H1 (cell line): ENCODE measurements around the gene MREG. TPM values are rescaled to one million over a fixed set of nuclear protein-coding genes. Genes with fewer than 3 reads are reported as not detected.

Experiments
- CTCF ChIA-PET: fragments of 300-600 bp; sonication (Branson Sonifier 250); formaldehyde crosslinking; loops from one replicate; lab custom pipeline; 2021; ENCODE audit not compliant: partially characterized antibody; lab: Charles Lee
- POLR2A ChIA-PET: fragments of 300-600 bp; sonication (Branson Sonifier 250); formaldehyde crosslinking; loops from one replicate; lab custom pipeline; 2021; ENCODE audit warnings: inconsistent platforms; ENCODE audit not compliant: partially characterized antibody; lab: Charles Lee
- DNase-seq, 2 experiments: peaks; one replicate each; pipeline versions ENCODE4 v3.0.0 to v3.0.0-alpha.2; 2010 to 2022; ENCODE audit warnings: low spot score in 2 of 2, low read depth in 1 of 2, mixed read lengths in 1 of 2
- FAIRE-seq: peaks from 2 replicates; lab custom pipeline; 2011; peaks lifted over from hg19 to GRCh38; lab: Jason Lieb, UNC
- H2AFZ ChIP-seq: 2 replicates; pipeline ENCODE4 v1.8.1; 2012; ENCODE audit warnings: low read length, inconsistent platforms
- H2AK5ac ChIP-seq: 2 replicates; pipeline ENCODE4 v1.6.1; 2013; ENCODE audit warnings: low read depth, low read length
- H2BK120ac ChIP-seq: replicated peaks from 2 replicates; pipeline ENCODE3; 2013; ENCODE audit warnings: low read depth, low read length, inconsistent platforms
- H2BK12ac ChIP-seq: 2 replicates; pipeline ENCODE4 v1.6.1; 2013; ENCODE audit warnings: low read depth, low read length
- H2BK15ac ChIP-seq: 2 replicates; pipeline ENCODE4 v1.6.1; 2013; ENCODE audit warnings: low read length
- H2BK20ac ChIP-seq: 2 replicates; pipeline ENCODE4 v1.6.1; 2013; ENCODE audit warnings: low read length
- H2BK5ac ChIP-seq: 2 replicates; pipeline ENCODE4 v1.6.1; 2013; ENCODE audit warnings: low read depth, low read length
- H3K14ac ChIP-seq: 2 replicates; pipeline ENCODE4 v1.6.1; 2013; ENCODE audit warnings: inconsistent platforms; ENCODE audit not compliant: insufficient read length
- H3K18ac ChIP-seq: 2 replicates; pipeline ENCODE4 v1.6.1; 2013; ENCODE audit warnings: low read length; ENCODE audit errors: extremely low read depth
- H3K23ac ChIP-seq: 2 replicates; pipeline ENCODE4 v1.6.1; 2013; ENCODE audit warnings: inconsistent platforms; ENCODE audit not compliant: insufficient read length
- H3K23me2 ChIP-seq: 2 replicates; pipeline ENCODE4 v1.6.1; 2013; ENCODE audit warnings: low read depth, low read length
- H3K27ac ChIP-seq: 2 replicates; pipeline ENCODE4 v1.6.1; 2011; ENCODE audit warnings: low read depth, low read length, inconsistent platforms
- H3K27me3 ChIP-seq, 4 experiments: replicated peaks in 1 of 4; 1 replicate in 1 of 4; 2 replicates in 3 of 4; pipeline versions ENCODE4 v1.6.1 to v1.8.1; 2011 to 2013; ENCODE audit warnings: low read length in 3 of 4, mild to moderate bottlenecking in 3 of 4, inconsistent platforms in 2 of 4, mixed read lengths in 2 of 4, moderate library complexity in 1 of 4; ENCODE audit not compliant: control insufficient read depth in 3 of 4, insufficient read depth in 3 of 4; ENCODE audit errors: extremely low read depth in 1 of 4
- H3K36me3 ChIP-seq, 4 experiments: 2 replicates each; pipeline versions ENCODE4 v1.6.1 to v1.8.1; 2011 to 2013; ENCODE audit warnings: mild to moderate bottlenecking in 4 of 4, low read length in 3 of 4, moderate library complexity in 2 of 4, control low read depth in 1 of 4, inconsistent platforms in 1 of 4; ENCODE audit not compliant: insufficient read depth in 4 of 4, control insufficient read depth in 2 of 4
- H3K4ac ChIP-seq: replicated peaks from 2 replicates; pipeline ENCODE3; 2013; ENCODE audit warnings: low read length, low read depth, mixed read lengths, inconsistent platforms; ENCODE audit not compliant: insufficient read length
- H3K4me1 ChIP-seq, 4 experiments: replicated peaks in 1 of 4; 1 replicate in 1 of 4; 2 replicates in 3 of 4; pipeline versions ENCODE4 v1.6.1 to v1.8.1; 2011 to 2013; ENCODE audit warnings: low read length in 3 of 4, inconsistent platforms in 2 of 4, mixed read lengths in 1 of 4; ENCODE audit not compliant: insufficient read depth in 4 of 4, control insufficient read depth in 3 of 4
- H3K4me2 ChIP-seq, 2 experiments: 2 replicates each; pipeline versions ENCODE4 v1.6.1 to v1.8.1; 2011 to 2013; ENCODE audit warnings: low read depth in 2 of 2, low read length in 2 of 2, control low read depth in 1 of 2, inconsistent platforms in 1 of 2, mild to moderate bottlenecking in 1 of 2; ENCODE audit not compliant: insufficient read depth in 1 of 2
- H3K4me3 ChIP-seq, 4 experiments: fragments of 200-600, 300-600 bp in 1 of 4; sonication (generic), shearing (Covaris generic), sonication (Bioruptor Twin) in 1 of 4; 2 replicates each; pipeline versions ENCODE4 v1.5.1 to v1.8.1; 2011 to 2016; ENCODE audit warnings: low read length in 4 of 4, low read depth in 3 of 4, control low read depth in 2 of 4, inconsistent platforms in 2 of 4, mild to moderate bottlenecking in 2 of 4, mixed read lengths in 1 of 4, moderate library complexity in 1 of 4; ENCODE audit not compliant: insufficient read depth in 2 of 4; ENCODE audit errors: extremely low read depth in 1 of 4
- H3K56ac ChIP-seq: replicated peaks from 2 replicates; pipeline ENCODE3; 2013; ENCODE audit warnings: low read depth, mild to moderate bottlenecking, mixed read lengths, low read length, inconsistent platforms; ENCODE audit not compliant: insufficient read length
- H3K79me1 ChIP-seq: 2 replicates; pipeline ENCODE4 v1.6.1; 2013; ENCODE audit warnings: low read depth, low read length, control low read depth
- H3K79me2 ChIP-seq, 2 experiments: 2 replicates each; pipeline versions ENCODE4 v1.6.1 to v1.8.1; 2012 to 2013; ENCODE audit warnings: low read length in 2 of 2, mild to moderate bottlenecking in 2 of 2, inconsistent platforms in 1 of 2; ENCODE audit not compliant: insufficient read depth in 2 of 2, control insufficient read depth in 1 of 2
- H3K9ac ChIP-seq, 4 experiments: replicated peaks in 1 of 4; 1 replicate in 1 of 4; 2 replicates in 3 of 4; pipeline versions ENCODE4 v1.6.1 to v1.8.1; 2011 to 2013; ENCODE audit warnings: low read depth in 3 of 4, low read length in 3 of 4, control low read depth in 2 of 4, mild to moderate bottlenecking in 2 of 4, moderate library complexity in 2 of 4, inconsistent platforms in 1 of 4; ENCODE audit errors: extremely low read depth in 1 of 4
- H3K9me3 ChIP-seq, 2 experiments: 2 replicates each; pipeline versions ENCODE4 v1.6.1 to v1.8.1; 2012 to 2013; ENCODE audit warnings: mild to moderate bottlenecking in 2 of 2, moderate library complexity in 2 of 2, control low read depth in 1 of 2, inconsistent platforms in 1 of 2, low read depth in 1 of 2, low read length in 1 of 2, mixed read lengths in 1 of 2; ENCODE audit not compliant: insufficient read depth in 2 of 2
- H4K20me1 ChIP-seq, 2 experiments: replicated peaks in 1 of 2; 2 replicates each; pipeline versions ENCODE3 to v1.8.1; 2011 to 2013; ENCODE audit warnings: inconsistent platforms in 2 of 2, low read length in 2 of 2, mild to moderate bottlenecking in 1 of 2; ENCODE audit not compliant: insufficient read depth in 2 of 2, control insufficient read depth in 1 of 2
- H4K5ac ChIP-seq: 2 replicates; pipeline ENCODE4 v1.6.1; 2013; ENCODE audit warnings: low read length, low read depth, mixed read lengths, inconsistent platforms; ENCODE audit not compliant: insufficient read length
- H4K8ac ChIP-seq: 2 replicates; pipeline ENCODE4 v1.8.0; 2013; ENCODE audit warnings: mild to moderate bottlenecking, moderate library complexity, low read length, inconsistent platforms; ENCODE audit not compliant: insufficient read depth; ENCODE audit errors: extremely low read depth
- H4K91ac ChIP-seq: replicated peaks from 2 replicates; pipeline ENCODE3; 2013; ENCODE audit warnings: low read length, mixed read lengths, inconsistent platforms; ENCODE audit not compliant: insufficient read length
- ASH2L ChIP-seq: fragments of 200-600, 300-600 bp; sonication (generic); IDR thresholded peaks from one replicate; pipeline ENCODE4 v1.7.1; 2017; ENCODE audit warnings: low read length
- BACH1 ChIP-seq: IDR thresholded peaks from 2 replicates; pipeline ENCODE4 v1.6.1; 2012; ENCODE audit warnings: low read length, improper control_type of control experiment
- BRCA1 ChIP-seq: IDR thresholded peaks from 2 replicates; pipeline ENCODE4 v1.6.1; 2012; ENCODE audit warnings: low read depth, low read length, improper control_type of control experiment
- CHD2 ChIP-seq: IDR thresholded peaks from 2 replicates; pipeline ENCODE4 v1.6.1; 2012; ENCODE audit warnings: low read length, improper control_type of control experiment
- EGR1 ChIP-seq: IDR thresholded peaks from 2 replicates; pipeline ENCODE4 v1.6.1; 2011; ENCODE audit warnings: low read depth, low read length, borderline replicate concordance
- EP300 ChIP-seq, 2 experiments: IDR thresholded peaks; 1 replicate in 1 of 2; 2 replicates in 1 of 2; pipeline ENCODE4 v1.6.1; 2011 to 2012; ENCODE audit warnings: low read depth in 2 of 2, low read length in 2 of 2, mild to moderate bottlenecking in 2 of 2, borderline replicate concordance in 1 of 2, inconsistent platforms in 1 of 2, moderate library complexity in 1 of 2
- GTF2F1 ChIP-seq: IDR thresholded peaks from 2 replicates; pipeline ENCODE4 v1.6.1; 2012; ENCODE audit warnings: low read depth, low read length, improper control_type of control experiment, borderline replicate concordance
- KDM4A ChIP-seq: IDR thresholded peaks from one replicate; pipeline ENCODE4 v1.7.1; 2012; ENCODE audit warnings: low read depth, mild to moderate bottlenecking, moderate library complexity, low read length, inconsistent platforms; ENCODE audit not compliant: severe bottlenecking
- POLR2AphosphoS5 ChIP-seq: IDR thresholded peaks from 2 replicates; pipeline ENCODE4 v1.6.1; 2011; ENCODE audit warnings: low read depth, low read length
- RXRA ChIP-seq: IDR thresholded peaks from 2 replicates; pipeline ENCODE4 v1.6.1; 2011; ENCODE audit warnings: low read depth, mild to moderate bottlenecking, low read length, moderate library complexity; ENCODE audit not compliant: insufficient read depth
- SAP30 ChIP-seq: fragments of 300-600 bp; sonication (generic); IDR thresholded peaks from 2 replicates; pipeline ENCODE4 v1.7.1; 2012; ENCODE audit warnings: low read length, moderate library complexity, mild to moderate bottlenecking, inconsistent platforms; ENCODE audit not compliant: insufficient read depth, insufficient replicate concordance
- SIN3A ChIP-seq, 2 experiments: IDR thresholded peaks in 1 of 2; conservative IDR thresholded peaks in 1 of 2; 2 replicates each; pipeline ENCODE4 v1.6.1; 2011 to 2012; ENCODE audit warnings: low read length in 2 of 2, improper control_type of control experiment in 1 of 2, low read depth in 1 of 2, mild to moderate bottlenecking in 1 of 2
- SIRT6 ChIP-seq: IDR thresholded peaks from one replicate; pipeline ENCODE4 v1.7.1; 2012; ENCODE audit warnings: low read length, inconsistent platforms
- TAF1 ChIP-seq: IDR thresholded peaks from 2 replicates; pipeline ENCODE4 v1.6.1; 2011; ENCODE audit warnings: mild to moderate bottlenecking, low read depth, low read length
- WGBS, 2 experiments: shearing (Covaris generic) in 1 of 2; methylation state at CpG; one replicate each; pipeline versions ENCODE4 v1.1.6 to v1.1.7; 2013 to 2015; ENCODE audit warnings: low lambda C conversion rate in 2 of 2, mixed read lengths in 2 of 2, inconsistent platforms in 1 of 2, low coverage in 1 of 2, missing lambda C conversion rate in 1 of 2; ENCODE audit not compliant: insufficient replicate concordance in 2 of 2, insufficient coverage in 1 of 2, insufficient read length in 1 of 2; ENCODE audit errors: extremely low coverage in 1 of 2, missing lambda C conversion rate in 1 of 2; 5-methylcytosine and 5-hydroxymethylcytosine counted together
- polyA plus RNA-seq, 7 experiments: library from polyadenylated mRNA; depleted of rRNA in 3 of 7; stranded (reverse) in 5 of 7; unstranded in 2 of 7; fragments of >200 nt in 5 of 7; fragments of 200-250 nt in 2 of 7; gene quantifications; 1 replicate in 5 of 7; 2 replicates in 1 of 7; 4 replicates in 1 of 7; pipeline versions ENCODE4 v1.2.1 to v1.2.3, GENCODE V29; 2011 to 2013; ENCODE audit warnings: missing spikeins in 2 of 7, mixed read lengths in 2 of 7
- total RNA-seq: library from RNA; stranded (reverse); fragmentation: NEBNext Ultra II Directional; extraction: Animal tissue kit (Norgen Biotek cat#: 25700); gene quantifications from 2 replicates; pipeline ENCODE4 v1.2.1, GENCODE V29; 2021

The MREG gene
- total and polyA plus RNA-seq, 2 of the 8 experiments (the other 6 are each of a cell fraction or from before 2014, with no cell fraction given) = 7.5 to 31.9 TPM

DNA sequence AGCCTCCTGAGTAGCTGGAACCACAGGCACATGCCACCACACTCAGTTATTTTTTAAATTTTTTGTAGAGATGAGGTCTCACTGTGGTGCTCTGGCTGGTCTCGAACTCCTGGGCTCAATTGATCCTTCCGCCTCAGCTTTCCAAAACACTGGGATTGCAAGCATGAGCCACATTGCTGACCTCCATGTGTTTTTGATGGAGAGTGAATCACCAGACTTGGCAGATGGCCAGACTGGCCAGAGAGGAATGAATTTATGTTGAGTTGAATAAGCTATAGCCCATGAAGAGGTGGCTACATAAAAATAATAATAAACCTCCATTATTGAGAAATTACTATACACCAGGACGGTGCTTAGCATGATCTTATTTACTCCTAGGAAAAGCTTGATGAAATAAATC is 91.5 kb downstream of the MREG start:
- no peak overlapping the region for H3K23ac ChIP-seq
- TF ChIP-seq KDM4A = no peak
- TF ChIP-seq POLR2AphosphoS5 = no peak
- no peak for TF ChIP-seq EP300 (IDR thresholded peaks at IDR 0.05; ENCODE audit: borderline replicate concordance in 1 of 2, low read depth in 2 of 2, low read length in 2 of 2)
- no peak for TF ChIP-seq BRCA1
- no peak for TF ChIP-seq TAF1
- no peak for TF ChIP-seq BACH1
- TF ChIP-seq ASH2L = no peak
- TF ChIP-seq CHD2 = no peak
- no peak for TF ChIP-seq GTF2F1
- no peak for TF ChIP-seq RXRA
- no peak for TF ChIP-seq SIN3A (conservative IDR thresholded peaks at IDR 0.05 in 1 of 2, IDR thresholded peaks at IDR 0.05 in 1 of 2; ENCODE audit: low read depth in 1 of 2, low read length in 2 of 2)
- TF ChIP-seq SIRT6 = no peak
- no peak for TF ChIP-seq EGR1
- TF ChIP-seq SAP30 = no peak

More for the DNA sequence above, 91.5 kb downstream of the MREG start:
- H2BK12ac ChIP-seq = peak overlapping the region; percentile 90
- no peak overlapping the region for H3K4me2 ChIP-seq
- no peak overlapping the region for H3K27ac ChIP-seq
- H3K27me3 ChIP-seq = no peaks in the 10 kb centered on the region
- WGBS, 2 experiments = 82% methylated on average over 3 of the region's 3 CpGs; no CpG with 5 or more reads in 1 of the 2 experiments
- H2BK15ac ChIP-seq = no peak overlapping the region
- no peaks in the 10 kb centered on the region for H4K20me1 ChIP-seq
- peak overlapping the region; percentile 22; the same call in 1 of the 2 replicates for H4K8ac ChIP-seq
- H3K23me2 ChIP-seq = no peaks in the 10 kb centered on the region
- peak overlapping the region; percentile 98; the same call in 1 of the 2 replicates for H2BK5ac ChIP-seq
- no peak overlapping the region for H3K56ac ChIP-seq
- DNase-seq (no peak), FAIRE-seq (no peak)
- H3K9me3 ChIP-seq = no peaks in the 10 kb centered on the region
- no peaks in the 10 kb centered on the region for H3K36me3 ChIP-seq
- H3K4ac ChIP-seq = no peak overlapping the region
- H3K14ac ChIP-seq = no peak overlapping the region
- H4K91ac ChIP-seq = peak overlapping the region; percentile 86
- H2AK5ac ChIP-seq = peak overlapping the region; percentile 93
- H3K4me3 ChIP-seq = no peak overlapping the region
- H2BK120ac ChIP-seq = peak overlapping the region; percentile 93
- no peak overlapping the region for H3K9ac ChIP-seq
- H3K4me1 ChIP-seq = peaks cover 0 to 16% (median 6%) of the 10 kb centered on the region in 4 experiments; a peak in 3 of 7 replicates
- CTCF ChIA-PET = interaction anchor here (0.6 to 5.8 kb wide), 8 partner anchors 9 to 1311 kb away, joined by 3 to 62 read pairs (median 4); no protein-coding TSS in a partner anchor
- no peak overlapping the region for H4K5ac ChIP-seq
- H3K18ac ChIP-seq = peak overlapping the region; percentile 5; the same call in 1 of the 2 replicates
- no peaks in the 10 kb centered on the region for H3K79me2 ChIP-seq
- no peak overlapping the region for H2AFZ ChIP-seq
- POLR2A ChIA-PET = interaction anchor here (1.3 kb wide), 1 partner anchor 9 kb away, joined by 5 read pairs; no protein-coding TSS in a partner anchor
- H3K79me1 ChIP-seq = no peaks in the 10 kb centered on the region
- peak overlapping the region; percentile 87; the same call in 1 of the 2 replicates for H2BK20ac ChIP-seq
